MM.1S (cell line): Measurements from ENCODE around the gene KRTAP12-3.

Experiments used
- CTCF ChIP-seq: fragments of 300-600 bp; sonication (generic); IDR thresholded peaks from 2 replicates; pipeline ENCODE4 v1.5.1; 2016; ENCODE audit warnings: antibody characterized with exemption, low read length, mixed read lengths
- EZH2 ChIP-seq: fragments of 300-600 bp; sonication (generic); optimal IDR thresholded peaks from 2 replicates; pipeline ENCODE3; 2017; ENCODE audit warnings: low read depth, mild to moderate bottlenecking, antibody characterized with exemption, low read length, mixed read lengths
- EZH2phosphoT487 ChIP-seq: fragments of 300-600 bp; sonication (generic); IDR thresholded peaks from 2 replicates; pipeline ENCODE4 v1.6.1; 2018; ENCODE audit warnings: antibody characterized with exemption, low read length

DNA sequence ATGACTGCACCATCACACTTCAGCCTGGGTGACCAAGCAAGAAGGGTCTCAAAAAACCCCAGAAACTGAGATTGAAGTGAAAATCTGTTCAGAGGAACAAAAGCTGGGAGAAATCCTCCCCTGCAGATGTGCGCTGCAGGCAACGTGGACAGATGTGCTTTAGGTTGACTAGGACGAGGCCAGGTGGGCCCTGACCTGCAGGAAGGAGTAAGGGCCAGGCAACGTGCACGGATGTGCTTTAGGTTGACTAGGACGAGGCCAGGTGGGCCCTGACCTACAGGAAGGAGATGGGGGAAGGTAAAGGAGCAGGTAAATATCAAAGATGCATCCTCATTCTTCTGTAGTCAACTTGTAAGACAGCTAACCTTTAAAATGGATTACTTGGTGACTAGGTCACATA, 26.8 kb downstream of the KRTAP12-3 start:
- TF ChIP-seq CTCF (no peak), EZH2phosphoT487 (no peak), EZH2 (no peak)
